Smooth muscle cell (in vitro differentiated cells): ENCODE data around the gene LAP3. TPM values are rescaled to one million over a fixed set of nuclear protein-coding genes. Genes with fewer than 3 reads are reported as not detected.

Source experiments
- DNase-seq: peaks from one replicate; lab custom pipeline; 2025; ENCODE audit not compliant: unreplicated experiment; lab: John Stamatoyannopoulos, UW
- H2AFZ ChIP-seq: fragments of 200-600 bp; sonication (generic); 2 replicates; pipeline ENCODE4 v1.6.0; 2016; ENCODE audit warnings: antibody characterized with exemption, low read depth, mild to moderate bottlenecking
- H3F3A ChIP-seq: fragments of 200-600 bp; sonication (generic); 2 replicates; pipeline ENCODE4 v1.6.0; 2017; ENCODE audit warnings: antibody characterized with exemption, low read depth
- H3K27ac ChIP-seq: fragments of 200-600 bp; sonication (generic); 2 replicates; pipeline ENCODE4 v1.5.1; 2016; ENCODE audit warnings: low read depth, mild to moderate bottlenecking
- H3K27me3 ChIP-seq: fragments of 200-600 bp; sonication (generic); 2 replicates; pipeline ENCODE4 v1.6.1; 2016; ENCODE audit warnings: low read depth, mild to moderate bottlenecking
- H3K36me3 ChIP-seq: fragments of 200-600 bp; sonication (generic); 2 replicates; pipeline ENCODE4 v1.5.1; 2016; ENCODE audit warnings: low read depth
- H3K4me1 ChIP-seq: fragments of 200-600 bp; sonication (generic); 2 replicates; pipeline ENCODE4 v1.5.1; 2016; ENCODE audit warnings: low read depth
- H3K4me2 ChIP-seq: fragments of 200-600 bp; sonication (generic); 2 replicates; pipeline ENCODE4 v1.6.0; 2016; ENCODE audit warnings: mild to moderate bottlenecking
- H3K4me3 ChIP-seq: fragments of 200-600 bp; sonication (generic); 2 replicates; pipeline ENCODE4 v1.5.1; 2016; ENCODE audit warnings: mild to moderate bottlenecking
- H3K79me2 ChIP-seq: fragments of 200-600 bp; sonication (generic); 2 replicates; pipeline ENCODE4 v1.6.0; 2016; ENCODE audit warnings: low read depth, mild to moderate bottlenecking
- H3K9ac ChIP-seq: fragments of 200-600 bp; sonication (generic); 2 replicates; pipeline ENCODE4 v1.6.0; 2016; ENCODE audit warnings: low read depth
- H3K9me3 ChIP-seq: fragments of 200-600 bp; sonication (generic); replicated peaks from 2 replicates; pipeline ENCODE4 v1.5.1; 2016; ENCODE audit warnings: low read depth
- H4K20me1 ChIP-seq: fragments of 200-600 bp; sonication (generic); 2 replicates; pipeline ENCODE4 v1.6.0; 2016; ENCODE audit warnings: low read depth
- CTCF ChIP-seq: fragments of 200-600 bp; sonication (generic); IDR thresholded peaks from 2 replicates; pipeline ENCODE4 v1.5.1; 2017; ENCODE audit warnings: borderline replicate concordance, mild to moderate bottlenecking, antibody characterized with exemption; ENCODE audit not compliant: insufficient read depth, poor library complexity, severe bottlenecking
- WGBS: methylation state at CpG from one replicate; pipeline ENCODE4 v1.1.7; 2016; ENCODE audit warnings: low lambda C conversion rate; 5-methylcytosine and 5-hydroxymethylcytosine counted together
- polyA plus RNA-seq: library from polyadenylated mRNA; unstranded; fragments of >200 nt; fragmentation: Nextera tagmentation; extraction: Ambion mirVana; gene quantifications from 2 replicates; pipeline ENCODE4 v1.2.1, GENCODE V29; 2016
- total RNA-seq: library from RNA; depleted of rRNA; stranded (reverse); fragments of >200 nt; gene quantifications from 2 replicates; pipeline ENCODE4 v1.2.3, GENCODE V29; 2014

The LAP3 gene
- 29.1 and 42.9 TPM in 2 replicates for total RNA-seq
- polyA plus RNA-seq, result 37.6 and 38.6 TPM in 2 replicates

DNA sequence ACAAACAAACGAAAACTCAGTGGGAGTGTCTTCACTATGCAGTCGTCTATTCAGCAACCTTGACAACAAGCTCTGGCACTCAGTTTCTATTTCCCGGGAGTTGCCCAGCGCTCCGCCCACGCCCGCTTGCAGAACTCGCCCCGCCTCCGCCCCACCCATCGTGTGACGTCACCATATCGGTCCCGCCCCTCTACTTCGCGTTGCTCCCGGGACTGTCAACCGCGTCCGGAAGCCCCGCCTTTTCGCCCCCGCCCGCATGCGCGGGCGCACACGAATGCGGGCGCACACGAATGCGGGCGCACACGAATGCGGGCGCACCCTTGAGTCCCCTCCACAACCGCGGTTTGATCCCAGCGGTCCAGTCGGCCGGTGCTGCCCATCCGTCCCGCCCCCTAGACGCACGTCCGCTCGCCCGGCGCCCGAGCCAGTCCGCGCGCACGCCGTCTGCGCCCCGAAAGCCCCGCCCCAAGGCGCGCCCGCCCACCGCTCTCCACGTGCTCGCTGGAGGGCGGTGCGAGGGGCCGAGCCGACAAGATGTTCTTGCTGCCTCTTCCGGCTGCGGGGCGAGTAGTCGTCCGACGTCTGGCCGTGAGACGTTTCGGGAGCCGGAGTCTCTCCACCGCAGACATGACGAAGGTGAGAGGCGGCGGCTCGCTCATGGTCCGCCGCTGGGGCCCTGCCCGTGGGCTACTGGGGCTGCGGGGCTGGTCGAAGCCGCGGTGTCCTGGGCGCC, at the start of gene LAP3:
TSS of gene LAP3 (plus strand) at position 267 of the 733 bp plus-strand sequence. CDS start at position 535, 268 bp downstream.
- 1% methylated on average over 62 of the region's 91 CpGs for WGBS
- peak; percentile 97 for DNase-seq
- Histone ChIP-seq H3K79me2 (peaks cover 7% of the 10 kb centered on the region), H4K20me1 (no peaks in the 10 kb centered on the region), H3K4me1 (peaks cover 6% of the 10 kb centered on the region), H3K4me3 (peak within 1 kb of the TSS; percentile 68), H3K27me3 (no peaks in the 10 kb centered on the region), H2AFZ (peak within 1 kb of the TSS; percentile 88), H3K4me2 (peak within 1 kb of the TSS; percentile 91), H3K9ac (peak within 1 kb of the TSS; percentile 86), H3K9me3 (no peaks in the 10 kb centered on the region), H3K27ac (peak within 1 kb of the TSS; percentile 79), H3K36me3 (no peaks in the 10 kb centered on the region), H3F3A (no peaks in the 10 kb centered on the region)
- no peak for TF ChIP-seq CTCF

DNA sequence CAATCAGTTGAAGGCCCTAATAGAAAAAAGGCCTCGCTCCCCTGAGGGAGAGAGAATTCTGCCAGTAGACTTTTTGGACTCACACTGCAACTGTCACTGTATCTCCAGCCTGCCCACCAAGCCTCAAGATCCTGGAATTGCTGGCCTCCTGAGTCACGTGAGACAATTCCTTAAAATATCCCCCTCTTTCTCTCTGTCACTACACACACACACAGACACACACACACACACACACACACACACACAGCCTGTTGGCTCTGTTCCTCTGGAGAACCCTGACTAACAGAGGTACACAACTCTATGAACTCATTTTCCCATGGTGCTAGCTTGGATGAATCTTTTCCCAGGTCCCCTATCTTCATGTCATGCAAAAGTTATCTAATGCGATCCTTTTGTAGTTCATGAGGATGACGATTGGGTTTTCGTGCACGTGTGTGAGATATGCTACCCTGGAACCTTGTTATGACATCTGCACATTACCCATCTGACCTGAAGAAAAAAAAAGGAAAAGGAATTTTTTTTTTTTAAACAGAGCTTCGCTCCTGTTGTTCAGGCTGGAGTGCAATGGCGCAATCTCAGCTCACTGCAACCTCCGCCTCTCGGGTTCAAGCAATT, 48.3 kb upstream of the LAP3 start:
- Histone ChIP-seq H3K9ac (no peak overlapping the region), H2AFZ (no peak overlapping the region), H4K20me1 (no peaks in the 10 kb centered on the region), H3K79me2 (no peaks in the 10 kb centered on the region), H3K4me1 (no peaks in the 10 kb centered on the region), H3K4me3 (no peak overlapping the region), H3F3A (no peaks in the 10 kb centered on the region), H3K27ac (no peak overlapping the region), H3K4me2 (no peak overlapping the region), H3K27me3 (peaks cover 17% of the 10 kb centered on the region), H3K36me3 (no peaks in the 10 kb centered on the region), H3K9me3 (no peaks in the 10 kb centered on the region)
- no peak for TF ChIP-seq CTCF
- DNase-seq, result no peak
- 91% methylated on average over 10 of the region's 10 CpGs for WGBS

GRCh38 chr4:17531538-17532285, 45.3 kb upstream of the LAP3 start:
- H3K79me2 ChIP-seq, result no peaks in the 10 kb centered on the region
- TF ChIP-seq CTCF, result no peak
- no peak for DNase-seq
- no peak overlapping the region for H3K27ac ChIP-seq
- H4K20me1 ChIP-seq, result no peaks in the 10 kb centered on the region
- 73% methylated on average over 8 of the region's 8 CpGs for WGBS
- H3K27me3 ChIP-seq, result peaks cover 4% of the 10 kb centered on the region
- no peak overlapping the region for H3K4me2 ChIP-seq
- H3K4me3 ChIP-seq, result no peak overlapping the region
- H2AFZ ChIP-seq, result no peak overlapping the region
- H3K9ac ChIP-seq, result no peak overlapping the region
- H3K36me3 ChIP-seq, result no peaks in the 10 kb centered on the region
- no peaks in the 10 kb centered on the region for H3K4me1 ChIP-seq
- no peaks in the 10 kb centered on the region for H3F3A ChIP-seq
- H3K9me3 ChIP-seq, result no peaks in the 10 kb centered on the region
